HG03064 (cell line): ENCODE results near the gene KRTAP17-1.
"Not testable (repeated sequence)": the region's sequence is repeated elsewhere in the genome, so short reads cannot be mapped to it uniquely, and the experiment has no call there.

Source experiments
- ATAC-seq: cut with Tn5 transposase; IDR thresholded peaks from one replicate; pipeline ENCODE4 v1.9.1; 2021; ENCODE audit warnings: low read depth; ENCODE audit not compliant: unreplicated experiment

The KRTAP17-1 gene, protein sequence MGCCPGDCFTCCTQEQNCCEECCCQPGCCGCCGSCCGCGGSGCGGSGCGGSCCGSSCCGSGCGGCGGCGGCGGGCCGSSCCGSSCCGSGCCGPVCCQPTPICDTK

GRCh38 chr17:41315204-41315794 lies at the start of gene KRTAP17-1:
TSS of gene KRTAP17-1 (minus strand) at chr17:41315710. CDS start at chr17:41315650, 60 bp downstream.
- no peak for ATAC-seq

DNA sequence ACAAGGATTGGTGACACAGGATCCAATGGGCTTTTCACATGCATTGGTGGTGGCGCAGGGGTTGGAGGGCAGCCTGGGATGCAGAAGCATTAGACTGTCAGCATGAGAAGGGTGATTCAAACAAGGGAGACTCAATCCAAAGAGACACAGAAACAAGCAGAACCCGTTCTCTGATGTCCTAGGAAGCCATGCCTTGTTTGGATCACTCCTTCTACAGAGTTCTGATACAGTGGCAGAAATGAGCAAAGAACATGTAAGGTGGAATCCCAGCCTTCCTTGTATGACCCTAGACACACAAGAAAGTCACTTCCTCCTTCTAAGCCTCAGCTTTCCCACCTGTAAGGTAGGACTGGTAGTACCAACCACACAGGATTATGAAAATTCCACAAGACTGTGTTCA lies 48.4 kb upstream of the KRTAP17-1 start:
- ATAC-seq, result no peak

DNA sequence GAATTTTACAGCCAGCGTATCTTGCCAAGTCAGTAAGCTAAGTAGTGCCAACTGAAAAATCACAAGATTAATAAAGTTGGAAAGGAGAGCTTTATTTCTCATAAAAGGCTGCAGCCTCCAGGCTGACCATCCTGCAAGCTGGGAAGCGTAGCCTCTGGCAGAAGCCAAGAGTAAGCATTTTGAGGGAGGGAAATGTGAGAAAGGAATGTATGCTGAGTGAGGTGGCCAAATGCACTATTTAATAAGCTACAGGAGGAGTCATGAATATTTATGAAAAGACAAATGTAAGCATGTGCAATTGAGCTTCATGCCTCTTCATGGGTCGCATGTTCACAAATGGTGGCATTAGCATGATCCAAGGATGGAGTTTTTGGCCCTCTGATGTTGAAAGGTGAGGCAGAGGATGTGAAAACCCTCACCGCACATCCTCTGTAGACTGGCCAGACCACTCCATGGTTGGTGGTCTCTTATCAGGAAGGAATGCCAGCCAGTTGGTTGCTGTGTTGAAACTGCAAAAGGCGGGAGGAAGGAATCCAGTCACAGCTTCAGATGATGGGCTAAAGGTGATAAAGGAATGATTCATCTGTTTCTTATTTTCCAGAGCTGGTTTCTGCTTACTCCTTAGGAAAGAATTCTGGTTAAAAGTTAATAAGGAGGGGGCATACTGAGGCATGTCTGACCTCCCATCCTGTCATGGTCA lies 44.9 kb upstream of the KRTAP17-1 start:
- ATAC-seq, result no peak

GRCh38 chr17:41354536-41354935 lies 39.0 kb upstream of the KRTAP17-1 start:
- no peak for ATAC-seq

- ATAC-seq, result no peak
These were observed 37.3 kb upstream of the KRTAP17-1 start for GRCh38 chr17:41352597-41353366.

- ATAC-seq, result no peak
These were observed 35.7 kb upstream of the KRTAP17-1 start for GRCh38 chr17:41351177-41351576.

DNA sequence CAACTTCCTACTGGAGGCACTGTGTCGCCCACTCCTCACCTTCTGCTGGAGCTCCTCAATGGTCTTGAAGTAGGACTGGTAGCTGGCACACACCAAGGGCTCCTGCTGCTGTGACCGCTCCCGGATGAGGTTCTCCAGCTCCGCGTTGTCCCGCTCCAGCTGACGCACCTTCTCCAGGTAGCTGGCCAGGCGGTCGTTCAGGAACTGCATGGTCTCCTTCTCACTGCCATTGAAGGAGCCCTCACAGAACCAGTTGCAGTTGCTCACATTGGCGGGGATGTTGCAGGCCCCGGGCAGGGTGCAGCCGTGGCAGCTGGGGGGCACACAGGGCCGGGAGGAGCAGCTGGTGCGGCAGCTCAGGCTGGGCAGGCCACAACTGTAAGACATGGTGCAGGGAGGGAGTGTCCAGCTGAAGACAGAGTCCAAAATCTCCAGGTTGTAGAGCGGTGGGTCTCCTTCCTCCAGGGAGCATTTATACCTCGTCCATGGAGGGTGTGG lies 34.9 kb upstream of the KRTAP17-1 start, which contains the start of gene KRT33A:
Gene KRT33A (minus strand): TSS at position 448 of the 498 bp plus-strand sequence. CDS start 61 bp downstream, at position 387.
- not testable (repeated sequence) for ATAC-seq

DNA sequence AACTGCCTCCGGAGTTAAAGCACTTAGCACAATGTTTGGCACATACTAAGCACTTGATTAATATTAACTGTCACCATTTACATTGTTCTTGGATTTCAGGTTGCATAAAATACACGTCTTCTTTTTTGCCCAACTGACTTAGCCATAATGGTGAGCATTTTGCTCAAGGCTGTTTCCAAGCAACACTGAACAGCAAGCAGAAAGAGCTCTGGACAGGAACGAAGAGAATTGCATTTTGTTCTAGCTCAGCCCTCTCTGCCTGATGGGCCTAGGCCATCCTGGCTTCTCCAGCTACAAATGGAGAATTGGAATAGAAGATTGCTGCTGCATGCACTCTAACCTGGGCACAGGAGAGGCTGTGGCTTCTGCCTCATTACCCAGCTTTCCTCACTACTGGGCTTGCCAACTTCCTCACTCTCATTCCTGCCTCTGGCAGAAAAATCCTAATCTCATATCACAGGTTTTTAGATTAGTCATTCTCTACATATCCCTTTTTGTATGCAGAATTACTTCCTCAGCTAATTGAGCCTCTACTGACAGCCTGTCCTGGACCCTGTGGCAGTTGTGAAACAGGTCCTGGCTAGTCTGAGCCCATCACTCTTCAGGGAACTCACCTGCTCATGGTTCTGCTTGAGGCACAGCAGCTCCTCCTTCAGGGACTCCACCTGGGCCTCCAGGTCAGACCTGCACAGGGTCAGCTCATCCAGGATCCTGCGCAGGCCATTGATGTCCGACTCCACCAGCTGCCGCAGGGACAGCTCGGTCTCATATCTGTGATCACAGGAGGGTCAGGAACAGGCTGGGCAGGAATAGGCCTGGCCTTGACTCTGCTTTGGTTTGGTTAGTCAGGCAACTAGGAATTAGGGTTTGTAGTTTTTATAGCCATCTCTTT lies 32.6 kb upstream of the KRTAP17-1 start:
- ATAC-seq, result no peak

- ATAC-seq, result not testable (repeated sequence)
These were observed 30.9 kb upstream of the KRTAP17-1 start for GRCh38 chr17:41346421-41346820.

DNA sequence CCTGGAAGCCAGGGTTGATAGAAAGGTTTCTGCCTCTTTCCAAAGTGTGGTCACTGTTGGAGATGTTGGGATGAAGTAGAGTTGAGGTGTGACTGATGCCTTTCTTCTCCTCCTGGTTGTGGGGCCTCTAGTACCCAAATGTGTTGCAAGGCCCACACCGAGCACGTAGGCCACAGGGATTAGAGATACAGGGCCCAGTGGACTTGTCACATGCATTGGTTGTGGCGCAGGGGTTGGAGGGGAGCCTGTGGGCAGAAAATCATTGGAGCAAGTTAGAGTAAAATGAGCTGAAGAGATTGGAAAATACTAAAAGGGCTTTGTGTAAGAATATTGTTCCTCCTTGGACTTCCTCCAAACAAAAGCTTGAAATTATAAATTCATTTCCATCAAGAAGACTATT lies 30.5 kb upstream of the KRTAP17-1 start:
- no peak for ATAC-seq

- no peak for ATAC-seq
These were observed 27.5 kb upstream of the KRTAP17-1 start for GRCh38 chr17:41343029-41343428.

DNA sequence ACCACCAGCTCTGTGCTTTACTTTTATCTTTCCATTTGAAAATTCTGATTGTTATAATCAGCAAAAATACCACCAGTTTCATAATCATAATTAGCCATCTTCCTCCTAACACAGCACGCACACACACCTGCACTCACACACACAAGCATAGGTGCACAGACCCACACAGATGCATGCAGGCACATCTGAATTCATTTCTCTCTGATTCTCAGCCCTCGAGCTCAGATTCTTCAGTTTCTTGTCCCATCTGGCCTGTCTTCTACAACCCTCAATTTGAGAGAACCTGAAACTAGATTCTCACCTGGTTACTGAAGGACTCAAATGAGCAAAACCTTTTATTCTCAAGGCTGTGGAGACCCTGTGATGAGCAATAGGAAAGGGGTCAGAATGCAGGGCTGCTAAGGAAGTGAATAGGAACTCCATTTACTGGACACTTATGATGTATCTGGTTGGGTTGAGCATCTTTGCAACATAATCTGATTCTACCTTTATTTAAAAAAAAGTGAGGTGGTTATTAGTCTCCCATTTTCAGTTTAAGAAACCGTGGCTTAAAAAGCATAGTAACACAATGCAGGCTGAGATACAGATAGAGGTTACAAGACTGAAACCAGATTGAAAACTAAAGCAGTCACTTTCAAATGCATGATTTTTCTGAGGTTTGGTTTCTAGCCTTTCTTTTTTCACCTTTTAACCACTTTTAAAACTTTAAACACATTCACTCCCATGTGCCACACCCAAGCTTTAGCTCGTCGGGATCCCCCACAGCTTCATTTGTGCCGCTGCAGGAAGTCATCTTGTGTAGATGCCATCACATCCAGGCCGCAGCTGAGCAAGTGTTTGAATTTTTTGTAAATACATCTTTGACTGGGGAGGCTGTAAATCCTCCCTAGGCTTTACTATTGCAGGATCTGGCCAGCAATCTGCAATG lies 25.7 kb upstream of the KRTAP17-1 start:
- ATAC-seq, result no peak

- no peak for ATAC-seq
These were observed 25.0 kb upstream of the KRTAP17-1 start for GRCh38 chr17:41340494-41340893.

- ATAC-seq, result no peak
These were observed 24.2 kb upstream of the KRTAP17-1 start for GRCh38 chr17:41339571-41340172.

DNA sequence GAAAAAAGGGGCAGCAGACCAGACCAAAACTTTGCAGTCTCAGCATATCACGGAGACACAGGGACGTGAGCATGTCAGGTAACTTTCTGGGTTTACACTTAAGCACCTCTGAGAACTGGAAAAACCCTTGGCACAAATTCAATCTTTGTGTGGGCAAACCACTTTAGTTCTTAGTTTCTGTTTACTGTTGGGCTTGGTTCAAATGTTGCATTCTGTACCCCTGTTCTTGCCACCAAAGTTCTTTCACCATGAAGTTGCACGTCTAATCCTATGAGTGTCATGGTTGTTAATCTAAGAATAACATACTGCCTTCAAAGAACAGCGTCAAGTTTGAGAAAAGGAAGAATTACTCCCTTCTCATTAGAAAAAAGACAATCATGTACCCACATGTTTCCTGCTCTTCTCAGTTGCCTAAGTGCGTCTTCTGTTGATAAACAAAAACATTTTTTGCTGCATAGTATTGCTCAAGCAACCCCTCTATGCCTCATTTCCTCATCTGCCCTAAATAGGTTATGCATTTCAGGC lies 23.5 kb upstream of the KRTAP17-1 start:
- ATAC-seq, result no peak

GRCh38 chr17:41335747-41336146 lies 20.2 kb upstream of the KRTAP17-1 start:
- no peak for ATAC-seq

DNA sequence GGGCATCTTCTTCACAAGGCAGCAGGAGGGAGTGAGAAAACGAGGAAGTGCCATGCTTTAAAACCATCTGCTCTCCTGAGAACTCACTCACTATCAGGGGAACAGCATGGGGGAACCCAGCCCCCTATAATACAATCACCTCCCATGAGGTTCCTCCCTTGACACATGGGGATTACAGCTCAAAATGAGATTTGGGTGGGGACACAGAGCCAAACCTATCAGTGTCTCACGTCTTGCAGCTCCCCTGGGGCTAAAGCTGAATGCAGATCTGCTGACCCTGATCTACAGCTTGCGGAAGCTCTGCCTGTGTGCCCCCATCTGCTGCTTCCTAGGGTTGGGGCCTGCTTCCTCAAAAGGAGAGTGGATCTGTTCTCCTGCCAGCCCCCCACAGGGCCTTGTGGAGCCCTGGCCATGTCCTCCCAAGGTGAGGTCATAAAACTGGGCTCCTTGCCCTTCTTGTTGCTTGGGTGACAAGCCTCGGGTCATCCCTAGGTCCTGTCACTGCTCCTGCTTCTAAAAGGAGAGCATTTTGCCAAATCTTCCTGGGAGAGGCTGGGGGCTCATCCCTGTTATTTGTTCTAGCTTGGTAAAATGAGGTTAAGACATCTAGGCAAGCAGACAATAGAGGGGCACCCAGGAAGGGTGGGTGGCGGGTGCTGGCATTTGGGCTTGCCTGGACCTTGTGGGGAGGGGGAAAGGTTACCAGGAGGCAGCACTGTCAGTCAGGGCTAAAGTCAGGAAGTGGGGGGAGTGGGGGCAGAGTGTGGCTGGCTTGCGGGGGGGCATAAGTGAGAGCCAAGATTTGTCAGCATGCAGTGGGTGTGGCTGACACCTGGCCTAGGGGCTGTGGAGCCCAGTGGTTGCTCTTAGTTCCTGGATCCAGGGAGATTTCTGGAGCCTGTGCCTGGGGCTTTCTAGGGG lies 19.1 kb upstream of the KRTAP17-1 start:
- ATAC-seq, result no peak
